Measurements from ENCODE around the gene ZFP36L2. TPM values are rescaled to one million over a fixed set of nuclear protein-coding genes. Genes with fewer than 3 reads are reported as not detected.

Gene ZFP36L2
- total RNA-seq, 2 donors from 2014 or later = 64.0 to 82.1 TPM

DNA sequence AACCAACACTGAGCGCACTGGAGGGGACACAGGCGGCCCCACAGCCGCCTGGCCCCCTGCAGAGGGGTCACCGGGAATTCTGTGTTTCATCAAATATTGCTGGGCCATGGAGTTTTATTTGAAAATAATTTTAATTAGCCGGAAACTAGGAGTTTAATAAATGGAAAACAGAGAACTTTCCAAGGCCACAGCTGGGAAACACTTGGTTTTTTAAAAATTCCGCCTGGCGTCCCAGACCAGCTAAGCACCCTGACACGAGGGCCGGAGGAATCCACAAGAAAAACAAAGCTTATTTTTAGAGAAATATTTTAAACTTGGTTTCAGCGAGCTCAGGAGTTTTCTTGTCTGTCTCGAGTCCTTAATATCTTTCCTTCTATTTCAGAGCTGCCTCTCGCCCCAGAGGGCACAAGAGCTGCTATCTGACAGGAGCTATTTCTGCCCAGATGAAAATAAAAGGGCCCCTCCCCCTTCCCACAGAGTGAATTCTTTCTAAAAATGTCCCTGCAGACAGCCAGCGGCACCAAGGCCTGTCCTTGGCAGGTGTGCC is 8.2 kb downstream of the ZFP36L2 start:
- intact Hi-C loops (cut with DNase I) = loop anchor here (5.0 to 10.0 kb wide), 4 partner anchors 41 to 193 kb away; no protein-coding TSS in a partner anchor
- DNase-seq (no peak), ATAC-seq (peak; percentile 0 to 20)

DNA sequence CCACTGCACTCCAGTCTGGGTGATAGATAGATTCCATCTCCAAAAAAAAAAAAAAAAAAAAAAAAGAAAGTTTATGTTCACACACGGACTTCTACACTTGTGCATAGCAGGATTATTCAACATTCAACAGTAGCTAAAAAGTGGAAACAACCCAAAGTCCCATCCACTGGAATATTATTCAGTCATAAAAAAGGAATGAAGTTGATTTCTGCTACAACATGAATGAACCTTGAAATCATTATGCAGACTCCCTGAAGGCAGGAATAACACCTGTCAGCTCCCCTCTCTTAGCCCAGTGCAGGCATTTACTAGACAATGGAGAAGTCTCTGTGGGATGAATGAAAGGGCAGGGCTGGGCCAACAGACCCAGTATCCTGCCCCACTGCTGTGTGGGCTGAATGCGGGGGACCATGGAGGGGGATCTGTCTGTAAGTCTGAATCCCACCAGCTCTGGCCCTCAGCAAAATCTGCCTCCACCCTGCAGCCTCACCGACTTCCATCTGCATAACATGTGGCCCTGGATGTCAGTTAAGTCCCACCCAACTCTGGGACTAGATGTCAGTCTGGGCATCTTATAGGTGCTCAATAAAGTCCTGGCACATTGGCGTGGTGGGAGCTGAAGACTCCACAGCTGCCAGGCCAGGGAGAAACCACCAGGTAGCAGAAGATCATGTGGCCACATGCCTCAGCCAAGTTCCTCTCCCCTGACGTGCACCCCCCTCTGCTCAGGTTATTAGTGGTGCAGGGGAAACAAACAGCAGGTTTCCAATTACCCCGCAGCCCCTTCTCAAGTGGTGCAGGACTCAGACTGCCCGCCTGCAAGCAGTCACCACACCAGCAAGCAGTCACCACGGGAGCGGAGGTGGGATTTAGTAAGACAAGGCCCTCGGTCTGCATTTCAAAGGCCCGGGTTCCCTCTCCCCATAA is 8.9 kb downstream of the ZFP36L2 start:
- intact Hi-C loops (cut with DNase I) = loop anchor here (5.0 to 10.0 kb wide), 4 partner anchors 40 to 193 kb away; no protein-coding TSS in a partner anchor
- no peak for DNase-seq
- no peak for ATAC-seq

DNA sequence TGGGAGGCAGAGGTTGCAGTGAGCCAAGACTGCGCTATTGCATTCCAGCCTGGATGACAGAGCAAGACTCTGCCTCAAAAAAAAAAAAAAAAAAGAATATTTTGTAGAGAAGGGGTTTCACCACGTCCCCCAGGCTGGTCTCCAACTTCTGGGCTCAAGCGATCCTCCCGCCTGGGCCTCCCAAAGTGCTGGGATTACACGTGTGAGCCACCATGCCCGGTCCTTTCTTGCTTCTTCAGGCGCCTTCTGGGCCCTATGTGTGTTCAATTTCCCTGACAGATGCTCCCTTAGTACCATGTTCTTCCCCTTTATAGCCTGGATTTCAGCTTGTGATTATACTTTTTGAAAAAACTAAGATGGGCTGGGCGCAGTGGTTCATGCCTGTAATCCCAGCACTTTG is 9.8 kb downstream of the ZFP36L2 start:
- no peak for ATAC-seq
- no peak for DNase-seq
- intact Hi-C loops (cut with DNase I) = loop anchor here (5.0 to 10.0 kb wide), 4 partner anchors 39 to 192 kb away; no protein-coding TSS in a partner anchor

DNA sequence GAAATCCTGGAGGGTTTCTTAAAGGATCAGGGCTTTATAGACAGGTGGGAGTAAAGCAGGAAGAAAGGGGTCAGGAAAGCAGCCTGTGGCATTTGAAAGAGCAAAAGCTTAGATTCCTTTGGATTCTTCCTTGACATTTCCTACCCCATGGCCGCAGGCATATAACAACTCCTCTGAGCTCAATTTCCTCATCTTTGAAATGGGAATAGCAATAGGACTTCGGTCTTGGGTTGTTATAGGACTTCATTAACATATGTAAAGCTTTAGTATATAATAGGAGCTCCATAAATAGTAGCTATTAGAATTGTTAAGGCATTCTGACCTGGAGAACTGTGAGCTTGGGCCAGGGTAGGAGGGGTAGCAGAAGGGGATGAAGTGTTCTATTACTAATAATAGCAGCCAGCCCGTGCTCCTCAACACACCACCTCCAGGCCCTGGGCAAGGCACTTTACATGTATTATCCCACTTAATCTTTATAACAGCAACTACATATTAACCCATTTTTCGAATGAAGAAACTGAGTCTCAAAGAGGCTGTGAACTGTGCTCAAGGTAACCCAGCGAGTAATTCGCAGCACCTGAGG is 10.6 kb downstream of the ZFP36L2 start:
- intact Hi-C loops (cut with DNase I) = loop anchor here (5.0 to 10.0 kb wide), 4 partner anchors 38 to 191 kb away; no protein-coding TSS in a partner anchor
- no peak for ATAC-seq
- no peak for DNase-seq

DNA sequence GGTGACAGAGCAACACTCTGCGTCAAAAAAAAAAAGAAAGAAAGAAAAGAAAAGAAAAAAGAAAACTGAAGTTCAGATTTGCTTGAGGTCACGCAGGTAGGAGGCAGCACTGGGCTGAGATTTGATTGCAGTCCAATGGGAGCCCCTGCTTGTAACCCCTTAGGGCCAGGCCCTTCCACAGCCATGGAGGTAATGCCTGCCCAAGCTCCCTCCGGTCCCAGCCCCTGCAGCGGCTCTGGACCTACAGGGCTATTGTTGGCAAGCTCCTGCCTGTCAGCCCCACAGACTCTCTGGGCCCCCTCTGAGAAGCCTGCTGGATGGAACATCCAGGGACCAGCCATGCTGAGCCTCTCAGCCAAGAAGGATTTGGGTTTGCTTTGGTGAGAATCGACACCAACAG is 12.2 kb downstream of the ZFP36L2 start:
- no peak for ATAC-seq
- intact Hi-C loops (cut with DNase I) = loop anchor here in 1 of 2 donors (10.0 kb wide), 1 partner anchor 189 kb away; no protein-coding TSS in a partner anchor
- no peak for DNase-seq

DNA sequence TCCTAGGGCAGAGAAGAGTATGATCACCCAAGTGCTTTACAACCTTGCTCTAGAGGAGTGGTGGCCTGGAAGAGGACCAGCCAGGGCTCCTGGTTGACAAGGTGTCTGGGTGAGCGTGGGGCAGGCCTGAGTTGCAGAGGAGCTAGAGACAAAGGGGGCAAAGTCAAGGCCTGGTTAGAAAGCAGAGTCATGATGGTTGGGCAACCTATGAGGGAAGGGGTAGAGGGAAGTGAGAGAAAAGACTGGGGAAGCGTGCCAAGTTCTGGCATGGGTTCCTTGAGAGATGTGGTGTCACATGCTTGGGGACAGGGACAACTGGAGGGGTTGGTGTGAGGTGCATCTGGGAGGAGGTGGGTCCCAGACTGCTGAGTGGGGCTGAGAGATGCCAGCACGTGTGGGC is 13.5 kb downstream of the ZFP36L2 start:
- intact Hi-C loops (cut with DNase I) = loop anchor here in 1 of 2 donors (10.0 kb wide), 1 partner anchor 188 kb away; no protein-coding TSS in a partner anchor
- ATAC-seq (peak; percentile 13 to 42), DNase-seq (peak; percentile 53)

DNA sequence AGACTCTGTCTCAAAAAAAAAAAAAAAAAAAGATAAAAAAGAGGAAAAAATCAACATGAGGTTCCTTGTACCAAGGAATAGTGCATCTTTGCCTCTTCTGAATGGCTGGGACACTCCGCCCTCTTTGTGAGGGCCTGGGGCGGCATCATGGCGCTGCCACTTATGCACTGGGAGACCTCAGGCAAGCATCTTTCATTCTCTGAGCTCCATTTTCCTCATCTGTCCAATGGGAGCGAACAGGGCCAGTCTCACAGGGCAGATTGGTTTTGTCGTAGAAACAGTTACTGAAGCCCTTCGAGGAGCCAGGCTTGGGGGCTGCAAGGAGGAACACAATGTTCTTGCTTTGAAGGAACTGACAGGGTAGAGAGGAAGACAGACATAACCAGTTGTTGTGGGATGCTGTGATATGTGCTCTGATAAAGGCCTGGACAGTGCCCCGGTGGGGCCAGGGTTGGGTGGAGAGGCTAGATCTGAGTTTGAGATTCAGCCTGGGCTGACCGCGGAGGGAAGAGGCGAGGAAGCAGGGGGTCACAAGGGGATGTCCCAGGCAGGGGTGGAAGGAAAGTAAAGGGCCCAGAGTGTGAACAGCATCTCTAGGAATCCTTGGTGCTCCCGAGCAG is 14.1 kb downstream of the ZFP36L2 start:
- ATAC-seq = peak in 1 of 2 donors; percentile 5
- DNase-seq = no peak
- intact Hi-C loops (cut with DNase I) = loop anchor here in 1 of 2 donors (10.0 kb wide), 1 partner anchor 188 kb away; no protein-coding TSS in a partner anchor

DNA sequence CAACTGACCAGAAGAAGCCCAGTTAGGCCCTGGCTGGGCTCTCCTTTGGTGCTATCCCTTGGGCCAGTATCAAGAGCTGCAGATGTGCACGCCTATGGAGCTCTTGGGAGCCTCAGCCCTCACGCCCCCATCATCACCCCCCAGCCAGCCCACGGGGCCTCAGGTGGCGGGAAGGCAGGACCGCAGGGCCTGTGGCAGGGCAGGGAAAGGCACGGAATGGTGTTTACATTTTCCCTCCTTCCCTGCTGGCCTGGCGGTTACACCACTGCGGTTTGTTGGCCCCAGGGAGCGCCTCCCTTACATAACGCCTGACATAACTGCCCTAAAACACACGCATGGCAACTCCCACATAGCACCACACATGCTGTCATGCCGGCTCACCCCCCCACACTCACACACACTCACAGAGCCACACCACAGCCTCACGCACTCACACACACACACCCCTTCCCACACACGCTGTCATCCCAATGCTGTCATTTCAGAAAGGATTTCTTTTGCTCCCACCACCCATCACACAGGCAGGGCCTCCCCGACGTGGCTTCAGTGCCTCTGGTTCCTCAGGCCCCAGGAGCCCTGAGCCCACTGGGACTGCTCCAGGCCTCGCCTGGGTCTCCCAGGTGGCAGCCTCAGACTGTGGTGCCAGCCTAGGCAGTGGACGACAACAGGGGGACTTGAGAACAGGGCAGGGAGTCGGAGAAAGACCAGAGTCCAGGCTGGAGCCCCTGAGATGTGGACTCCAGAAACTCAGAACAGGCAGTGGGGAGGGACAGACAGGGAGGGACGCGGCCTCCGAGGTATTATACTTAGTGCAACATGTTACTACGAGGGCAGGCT is 15.7 kb downstream of the ZFP36L2 start:
- intact Hi-C loops (cut with DNase I) = loop anchor here in 1 of 2 donors (10.0 kb wide), 1 partner anchor 186 kb away; no protein-coding TSS in a partner anchor
- ATAC-seq = peak; percentile 69 to 80
- peak; percentile 62 for DNase-seq

DNA sequence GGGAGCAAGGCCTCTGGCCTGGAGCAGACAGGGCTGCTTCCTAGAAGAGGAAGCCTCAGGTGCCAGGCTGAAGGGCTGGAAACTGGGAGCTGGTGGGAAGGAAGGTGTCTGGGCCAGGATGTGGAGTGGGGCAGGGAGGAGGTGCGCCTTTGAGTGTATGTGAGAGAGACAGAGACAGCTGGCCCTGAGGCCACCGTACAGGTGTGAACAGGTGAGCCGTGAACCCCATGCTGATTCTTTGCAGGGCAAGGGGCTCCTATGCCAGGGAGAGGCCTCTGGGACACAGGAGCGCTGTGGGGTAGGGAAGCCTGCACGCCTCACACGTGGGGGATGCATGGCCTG is 16.3 kb downstream of the ZFP36L2 start:
- ATAC-seq (no peak), DNase-seq (no peak)
- intact Hi-C loops (cut with DNase I) = loop anchor here in 1 of 2 donors (10.0 kb wide), 1 partner anchor 185 kb away; no protein-coding TSS in a partner anchor

DNA sequence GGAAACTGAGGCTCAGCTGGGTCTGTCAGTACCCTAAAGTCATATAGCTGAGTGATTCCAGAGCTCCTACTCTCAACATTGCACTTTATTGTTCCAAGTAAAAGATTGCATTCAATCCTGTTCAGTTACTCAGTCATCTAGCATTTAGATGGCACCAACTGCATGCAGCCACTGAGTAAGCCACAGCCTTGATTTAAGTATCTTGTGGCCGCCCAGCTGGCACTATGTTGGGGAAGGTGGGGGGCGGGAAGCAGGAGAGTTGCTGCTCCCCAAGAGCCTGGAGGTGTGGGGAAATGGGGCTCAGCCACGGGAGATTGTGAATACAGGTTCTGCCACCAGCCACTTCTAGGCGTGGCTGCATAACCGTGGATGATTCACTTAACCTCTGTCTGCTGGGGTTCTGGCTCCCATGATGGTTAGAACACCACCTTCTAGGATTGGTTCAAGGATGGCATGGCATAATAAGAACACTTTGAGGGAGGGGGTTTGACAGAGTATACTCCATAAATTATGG is 17.1 kb downstream of the ZFP36L2 start:
- DNase-seq = no peak
- ATAC-seq = no peak
- intact Hi-C loops (cut with DNase I) = no loop called here

DNA sequence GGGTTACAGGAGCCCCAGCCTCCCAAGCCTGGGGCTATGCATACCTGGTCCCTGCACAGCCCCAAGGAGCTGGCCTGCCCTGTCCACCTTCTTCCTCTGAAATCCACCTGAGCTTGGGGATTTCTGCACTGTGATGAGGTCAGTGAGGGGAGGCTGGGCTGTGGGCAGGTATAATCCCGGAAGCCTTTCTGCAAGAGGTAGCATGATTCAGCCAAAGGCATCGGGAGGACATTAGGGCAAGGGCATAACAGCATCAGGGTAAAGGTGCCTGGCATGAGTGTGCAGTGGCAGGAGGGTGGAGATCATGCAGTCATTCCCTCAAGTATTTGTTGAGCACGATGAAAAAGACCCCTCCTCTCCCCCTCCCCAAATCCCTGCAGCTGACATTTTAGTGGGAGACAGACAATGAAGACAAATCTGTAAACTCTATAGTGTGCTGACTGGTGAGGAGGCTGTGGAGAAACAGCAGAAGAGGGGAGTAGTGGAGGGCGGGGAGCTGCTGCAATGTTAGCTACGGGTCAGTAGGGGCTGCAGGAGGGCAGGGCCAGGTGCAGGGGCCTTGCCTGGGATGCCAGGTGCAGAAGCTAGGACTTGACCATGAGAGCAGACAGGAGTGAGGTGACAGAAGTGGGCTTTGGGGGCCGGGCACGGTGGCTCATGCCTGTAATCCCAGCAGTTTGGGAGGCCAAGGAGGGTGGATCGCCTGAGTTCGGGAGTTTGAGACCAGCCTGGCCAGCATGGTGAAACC is 18.7 kb downstream of the ZFP36L2 start:
- ATAC-seq (no peak), DNase-seq (no peak)
- intact Hi-C loops (cut with DNase I) = no loop called here

DNA sequence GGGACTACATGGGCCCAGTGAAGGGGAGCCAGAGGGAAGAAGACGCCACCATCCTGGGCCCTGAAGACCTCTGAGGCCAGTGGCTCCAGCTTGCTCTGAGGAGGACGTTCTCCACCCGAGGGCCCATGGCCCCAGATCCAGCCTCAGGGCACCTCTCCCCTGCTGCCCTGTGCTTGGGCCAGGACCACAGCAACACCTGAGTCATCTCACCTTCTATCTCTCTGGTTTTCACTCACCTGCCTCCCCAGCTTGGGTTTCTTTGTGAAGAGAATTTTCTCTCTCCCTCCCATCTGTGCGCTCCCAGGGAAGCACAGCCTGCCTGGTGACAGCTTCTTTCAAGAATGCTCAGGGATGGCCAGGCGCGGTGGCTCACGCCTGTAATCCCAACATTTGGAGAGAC is 19.8 kb downstream of the ZFP36L2 start:
- DNase-seq (no peak), ATAC-seq (no peak)
- intact Hi-C loops (cut with DNase I) = no loop called here

DNA sequence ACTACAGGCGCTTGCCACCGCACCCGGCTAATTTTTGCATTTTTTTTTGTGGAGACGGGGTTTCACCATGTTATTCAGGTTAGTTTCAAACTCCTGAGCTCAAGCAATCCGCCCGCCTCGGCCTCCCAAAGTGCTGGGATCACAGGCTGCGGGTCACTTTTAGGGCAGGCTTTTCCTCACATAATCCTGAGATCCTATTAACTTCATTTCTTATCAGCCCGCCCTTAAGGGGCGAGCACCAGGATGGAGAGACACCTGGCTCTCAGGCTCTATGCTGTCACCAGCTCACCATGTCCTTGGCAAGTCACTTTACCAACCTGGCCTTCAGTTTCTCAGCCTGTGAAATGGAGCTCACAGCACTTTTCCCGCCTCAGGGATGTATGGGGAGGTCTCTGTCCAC is 23.0 kb downstream of the ZFP36L2 start:
- DNase-seq (no peak), ATAC-seq (no peak)
- intact Hi-C loops (cut with DNase I) = no loop called here

DNA sequence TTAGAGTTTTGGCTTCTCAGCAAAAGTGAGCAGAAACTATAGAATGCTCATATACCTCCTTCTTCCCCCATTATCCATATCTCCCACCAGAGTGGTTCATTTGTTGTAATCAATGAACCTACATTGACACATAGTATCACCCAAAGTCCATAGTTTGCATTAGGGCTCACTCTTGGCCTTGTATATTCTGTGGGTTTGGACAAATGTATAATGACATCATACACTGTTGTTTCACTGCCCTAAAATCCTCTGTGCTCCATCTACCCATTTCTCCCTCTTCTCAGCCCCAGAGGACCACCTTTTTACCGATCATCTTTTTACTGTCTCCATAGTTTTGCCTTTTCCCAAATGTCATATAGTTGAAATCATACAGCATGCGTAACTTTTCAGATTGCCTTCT is 24.1 kb downstream of the ZFP36L2 start:
- ATAC-seq = no peak
- DNase-seq = no peak
- intact Hi-C loops (cut with DNase I) = no loop called here

DNA sequence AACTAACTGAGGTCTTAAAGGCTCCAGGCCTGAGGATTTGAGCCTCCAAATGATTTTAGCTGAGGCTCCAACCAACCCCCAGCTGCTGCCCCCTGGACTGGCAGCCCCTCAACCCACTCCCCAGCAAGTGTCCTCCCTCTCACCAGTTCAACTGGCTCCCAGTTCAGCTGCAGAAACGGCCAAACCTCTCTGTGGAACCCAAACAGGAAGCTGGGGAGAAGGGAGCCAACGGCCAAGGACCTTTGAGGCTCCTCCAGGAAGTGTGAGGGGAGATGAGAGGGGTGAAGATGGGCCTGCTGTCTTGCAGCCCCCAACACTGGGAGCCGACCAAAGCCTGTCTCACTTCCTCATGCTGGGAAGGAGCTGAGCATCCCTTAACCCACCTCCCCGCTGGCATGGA is 24.9 kb downstream of the ZFP36L2 start:
- intact Hi-C loops (cut with DNase I) = no loop called here
- no peak for DNase-seq
- no peak for ATAC-seq

DNA sequence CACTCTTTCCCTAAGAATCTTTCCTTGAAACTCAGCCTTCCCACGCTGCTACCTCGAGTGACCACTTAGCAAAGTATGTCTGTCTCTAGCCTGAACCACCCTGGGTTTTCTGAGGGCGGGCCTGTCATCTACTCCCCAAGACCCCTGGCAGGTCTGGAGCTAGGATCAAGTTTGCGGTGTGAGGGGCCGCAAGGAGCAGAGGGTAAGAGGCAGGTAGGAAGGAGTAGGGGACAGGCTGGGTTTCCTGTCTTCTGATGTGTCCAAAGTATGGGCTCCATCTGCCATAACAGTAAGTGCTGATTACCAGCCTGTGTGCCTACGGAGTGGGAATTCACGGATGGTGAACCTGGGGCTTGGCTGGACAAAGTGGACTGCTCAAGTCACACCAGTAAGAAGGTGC is 25.4 kb downstream of the ZFP36L2 start:
- DNase-seq (no peak), ATAC-seq (no peak)
- intact Hi-C loops (cut with DNase I) = no loop called here

All from left cardiac atrium (tissue), 4 donors.